CD4-positive, alpha-beta T cell treated with Interferon gamma for 1 hour (primary cell): ENCODE results near the gene COMP.
"Not testable (repeated sequence)": the region's sequence is repeated elsewhere in the genome, so short reads cannot be mapped to it uniquely, and the experiment has no call there.

Source experiments
- DNase-seq: peaks from one replicate; pipeline ENCODE4 v3.0.0-alpha.2; 2020

The COMP gene

DNA sequence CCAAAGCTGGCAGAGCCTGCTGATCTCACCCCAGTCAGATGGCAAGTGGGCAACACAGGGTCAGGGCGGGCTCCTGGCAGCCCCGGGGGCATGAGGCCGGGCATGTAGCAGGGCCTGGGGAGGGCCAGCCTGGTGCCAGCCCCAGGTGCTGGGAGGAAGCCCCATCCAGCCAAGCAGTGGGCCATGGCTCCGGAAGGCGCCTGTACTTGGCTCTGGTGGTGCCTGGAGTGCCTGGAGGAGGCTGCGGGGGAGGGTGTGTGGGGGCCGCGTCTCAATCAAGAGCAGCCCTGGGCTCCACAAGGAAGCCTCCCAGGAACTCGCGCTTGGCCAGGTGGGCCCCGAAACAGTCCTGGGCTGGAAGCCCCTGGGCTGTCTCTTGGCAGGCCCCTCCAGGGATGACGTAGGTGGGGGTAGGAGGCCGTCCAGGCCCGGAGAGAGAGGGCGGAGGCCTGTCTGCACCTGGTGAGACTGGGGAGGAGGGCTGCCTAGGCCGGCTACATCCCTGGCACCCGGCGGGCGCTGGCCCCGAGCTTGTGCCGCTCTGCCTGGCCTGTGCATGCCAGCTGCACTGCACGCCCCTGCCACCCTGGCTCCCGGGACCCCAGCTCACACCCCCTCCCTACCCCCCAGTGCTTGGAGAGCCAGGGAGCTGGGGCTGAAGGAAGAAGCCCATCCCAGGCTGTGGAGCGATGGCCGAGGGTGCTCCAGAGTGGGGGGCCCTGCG is 45.9 kb downstream of the COMP start:
- no peak for DNase-seq

DNA sequence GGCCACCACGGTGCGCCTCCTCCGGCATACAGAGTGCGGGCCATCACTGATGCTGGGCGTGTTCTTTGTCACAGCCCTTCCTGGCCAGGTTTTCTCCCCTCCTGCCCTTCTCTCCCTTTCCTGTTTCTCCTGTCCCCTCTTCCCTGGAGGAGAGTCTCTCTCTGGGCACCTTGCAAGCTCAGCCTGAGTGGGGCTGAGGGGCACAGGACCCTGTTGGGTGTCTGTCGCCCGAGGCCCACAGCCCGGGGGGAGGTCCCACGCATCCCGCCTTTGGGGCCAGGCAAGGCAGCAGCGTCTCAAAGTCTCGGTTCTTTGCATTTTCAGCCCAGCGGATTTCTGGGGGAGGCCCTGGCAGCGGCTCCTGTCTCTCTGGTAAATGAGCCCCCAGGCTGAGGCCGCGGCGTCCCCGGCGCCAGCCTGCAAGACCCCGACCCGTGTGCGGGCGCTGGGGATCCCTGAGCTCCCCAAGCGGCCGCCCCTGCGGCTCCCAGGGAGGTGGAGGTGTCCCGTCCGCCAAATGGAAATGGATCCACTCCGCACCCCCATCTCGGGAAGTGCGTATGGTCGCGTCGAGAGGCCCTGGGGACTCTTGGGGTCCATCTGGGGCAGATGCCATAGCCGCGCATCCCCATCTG is 47.2 kb downstream of the COMP start:
- no peak for DNase-seq

DNA sequence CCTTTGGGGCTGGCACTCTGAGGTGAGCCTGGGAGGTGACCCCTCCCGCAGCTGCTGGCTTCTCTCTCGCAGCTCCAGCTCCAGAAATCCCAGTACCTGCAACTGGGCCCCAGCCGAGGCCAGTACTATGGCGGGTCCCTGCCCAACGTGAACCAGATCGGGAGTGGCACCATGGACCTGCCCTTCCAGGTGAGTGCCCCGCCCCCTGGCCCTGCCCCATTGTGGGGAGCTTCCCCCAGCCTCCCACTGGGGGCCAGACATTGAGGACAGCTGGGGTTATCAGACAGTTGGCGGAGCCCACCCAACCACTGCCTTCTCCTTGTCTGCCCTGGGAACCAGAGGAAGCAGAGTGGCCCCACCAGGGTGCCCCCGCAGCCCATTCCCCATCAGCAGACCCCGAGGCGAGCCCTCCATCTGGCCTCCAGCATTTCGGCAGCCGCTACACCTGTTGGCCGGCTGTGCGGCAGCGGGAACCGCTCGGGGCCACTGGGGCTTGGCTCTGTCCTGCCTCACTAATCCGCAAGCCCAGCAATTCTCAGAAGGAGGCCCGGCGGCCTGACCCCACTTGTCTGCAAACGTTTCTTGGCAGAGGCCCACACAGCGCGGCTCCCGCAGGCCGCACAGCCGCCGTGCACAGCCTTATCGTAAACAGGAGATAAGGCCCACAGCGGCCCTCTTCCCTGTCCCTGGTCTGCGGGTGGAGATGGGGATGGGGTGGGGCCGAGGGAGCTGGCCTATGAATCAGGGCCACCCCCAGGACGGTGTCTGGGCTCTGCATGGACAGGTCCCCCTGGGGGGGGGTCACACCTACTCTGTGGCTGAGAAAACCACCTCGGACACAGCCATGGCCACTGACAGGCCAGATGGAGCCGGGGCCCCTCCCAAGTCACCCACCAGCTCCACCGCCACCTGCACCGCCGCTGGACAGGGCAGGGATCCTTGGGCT is 48.0 kb downstream of the COMP start:
- no peak for DNase-seq

DNA sequence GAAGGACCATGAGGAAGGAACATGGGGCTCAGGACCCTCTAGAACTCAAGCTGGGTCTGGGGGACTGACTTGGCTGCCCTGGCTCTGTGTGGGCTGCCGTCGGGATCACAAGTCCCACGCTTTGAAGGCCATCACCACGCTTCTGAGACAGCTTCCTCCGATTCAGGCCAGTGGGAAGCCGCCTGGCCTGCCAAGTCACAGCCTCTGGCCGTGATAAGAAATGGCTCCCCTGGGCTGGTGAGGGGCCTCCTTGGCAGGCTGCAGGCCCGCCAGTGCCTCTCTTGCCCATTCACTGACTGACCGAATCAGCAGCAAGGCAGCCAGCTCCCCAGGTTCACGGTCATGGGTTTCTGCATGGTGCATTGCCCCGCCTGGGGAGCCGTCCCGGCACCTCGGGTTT is 48.8 kb downstream of the COMP start:
- DNase-seq, result no peak

DNA sequence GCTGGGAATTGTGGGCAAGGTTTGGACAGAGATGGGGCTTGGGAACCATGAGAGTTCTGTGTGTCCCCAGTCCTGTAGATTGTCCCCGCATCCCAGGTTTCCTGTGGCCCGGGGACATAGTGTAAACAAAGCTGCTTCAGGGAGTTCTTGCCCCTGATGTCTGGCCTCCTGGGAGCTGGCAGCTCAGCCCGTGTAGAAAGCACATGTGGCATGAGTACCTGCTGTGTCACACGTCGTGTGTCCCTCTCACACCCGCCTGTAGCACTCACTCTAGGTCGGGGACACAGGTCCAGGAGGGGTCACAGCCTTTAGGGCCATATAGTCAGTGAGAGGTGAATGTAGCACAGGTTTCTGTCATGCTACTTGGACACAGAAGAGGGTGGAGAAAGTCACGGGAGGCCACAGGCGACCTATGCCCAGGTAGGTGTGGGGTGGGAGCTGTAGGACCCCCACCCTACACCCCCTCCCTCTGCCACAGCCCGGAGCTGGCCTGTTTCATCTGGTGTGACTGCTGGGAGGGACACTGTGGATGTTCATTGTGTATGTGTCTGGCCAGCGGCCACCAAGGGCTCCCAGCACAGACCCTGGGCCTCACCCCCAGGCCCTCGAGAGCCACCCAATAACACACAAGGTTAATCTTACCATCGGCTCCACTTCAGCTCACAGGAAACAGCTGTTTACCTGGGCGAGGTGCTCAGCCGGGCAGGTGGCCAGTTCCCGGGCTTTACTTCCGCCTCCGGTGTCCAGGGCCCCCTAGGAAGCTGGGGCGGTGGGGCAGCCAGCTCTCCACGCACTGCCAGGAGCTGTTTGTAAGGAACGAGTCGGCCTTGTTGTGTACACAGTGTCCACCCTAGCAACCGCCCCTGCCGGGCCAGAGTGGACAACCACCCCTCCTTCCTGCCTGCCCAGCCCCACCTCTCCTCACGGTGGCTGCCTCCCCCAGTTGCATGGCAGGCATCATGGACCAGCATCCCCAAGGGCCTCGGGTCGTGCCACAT is 49.7 kb downstream of the COMP start:
- no peak for DNase-seq

DNA sequence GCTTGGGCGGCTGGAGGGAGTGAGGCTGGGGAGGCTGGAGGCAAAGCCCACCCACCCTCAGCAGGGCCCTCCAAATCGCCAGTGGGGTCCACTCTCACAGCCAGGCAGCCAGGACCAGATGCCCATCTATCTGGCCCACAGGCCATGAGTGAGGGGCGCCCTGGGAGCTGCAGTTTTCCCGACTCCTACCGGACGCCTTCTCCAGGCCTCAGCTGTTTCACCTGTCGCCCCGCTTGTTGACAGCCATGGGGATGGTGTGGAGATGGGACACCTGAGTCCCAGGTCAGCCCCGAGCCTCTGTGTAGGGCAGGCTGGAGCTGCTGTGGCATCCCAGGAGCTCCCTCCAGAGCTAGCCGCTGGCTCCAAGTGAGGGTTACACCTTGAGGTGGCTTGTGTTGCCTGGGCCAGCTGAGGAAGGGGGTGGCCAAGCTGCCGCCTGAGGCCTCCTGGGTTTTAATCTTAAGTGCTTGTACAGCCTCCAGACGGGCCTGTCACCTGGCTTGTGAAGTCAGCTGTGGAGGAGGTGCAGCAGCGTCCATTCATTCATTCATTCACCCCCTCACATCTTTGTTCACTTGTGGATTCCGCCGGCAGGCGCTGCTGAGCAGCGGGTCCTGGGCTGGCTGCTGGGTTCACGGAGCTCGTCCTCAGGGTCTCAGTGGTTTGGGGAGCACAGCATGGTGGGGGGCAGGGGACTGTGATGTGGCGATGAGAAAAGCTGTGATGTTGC is 52.0 kb downstream of the COMP start:
- DNase-seq, result no peak

DNA sequence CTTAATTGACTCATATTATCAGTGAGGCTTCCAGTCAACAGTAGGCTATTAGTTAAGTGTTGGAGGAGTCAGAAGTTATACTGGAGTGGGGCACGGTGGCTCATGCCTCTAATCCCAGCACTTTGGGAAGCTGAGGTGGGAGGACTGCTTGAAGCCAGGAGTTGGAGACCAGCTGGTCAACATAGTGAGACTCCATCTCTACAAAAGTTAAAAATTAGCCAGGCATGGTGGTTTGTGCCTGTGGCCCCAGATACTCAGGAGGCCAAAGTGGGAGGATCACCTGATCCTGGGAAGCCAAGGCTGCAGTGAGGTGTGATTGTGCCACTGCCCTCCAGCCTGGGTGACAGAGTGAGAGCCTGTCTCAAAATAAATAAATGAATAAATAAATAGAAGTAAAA is 53.2 kb downstream of the COMP start:
- DNase-seq, result no peak

DNA sequence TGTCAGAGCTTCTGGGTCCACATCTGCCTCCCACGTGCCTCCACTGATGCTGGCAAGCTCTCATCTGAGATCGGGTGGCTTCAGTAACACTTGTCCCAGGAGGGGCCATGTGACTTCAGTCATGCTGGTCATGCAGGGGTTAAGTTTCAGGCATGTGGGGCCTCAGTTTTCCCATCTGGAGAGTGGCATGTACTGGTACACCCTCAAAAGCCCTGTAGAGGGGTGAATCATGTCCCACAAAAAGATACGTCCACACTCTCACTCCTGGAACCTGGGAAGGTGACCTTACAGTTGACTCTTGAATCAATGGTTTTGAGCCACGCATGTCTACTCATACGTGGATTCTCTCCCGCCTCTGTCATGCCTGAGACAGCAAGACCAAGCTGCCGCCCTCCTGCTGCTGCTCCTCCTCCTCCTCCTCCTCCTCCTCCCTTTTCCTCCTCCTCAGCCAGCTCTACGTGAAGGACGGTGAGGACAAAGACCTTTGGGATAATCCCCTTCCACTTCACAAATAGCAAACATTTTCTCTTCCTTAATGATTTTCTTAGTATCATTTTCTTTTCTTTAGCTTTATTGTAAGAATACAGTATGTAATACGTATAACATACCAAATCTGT is 53.7 kb downstream of the COMP start:
- DNase-seq, result no peak

DNA sequence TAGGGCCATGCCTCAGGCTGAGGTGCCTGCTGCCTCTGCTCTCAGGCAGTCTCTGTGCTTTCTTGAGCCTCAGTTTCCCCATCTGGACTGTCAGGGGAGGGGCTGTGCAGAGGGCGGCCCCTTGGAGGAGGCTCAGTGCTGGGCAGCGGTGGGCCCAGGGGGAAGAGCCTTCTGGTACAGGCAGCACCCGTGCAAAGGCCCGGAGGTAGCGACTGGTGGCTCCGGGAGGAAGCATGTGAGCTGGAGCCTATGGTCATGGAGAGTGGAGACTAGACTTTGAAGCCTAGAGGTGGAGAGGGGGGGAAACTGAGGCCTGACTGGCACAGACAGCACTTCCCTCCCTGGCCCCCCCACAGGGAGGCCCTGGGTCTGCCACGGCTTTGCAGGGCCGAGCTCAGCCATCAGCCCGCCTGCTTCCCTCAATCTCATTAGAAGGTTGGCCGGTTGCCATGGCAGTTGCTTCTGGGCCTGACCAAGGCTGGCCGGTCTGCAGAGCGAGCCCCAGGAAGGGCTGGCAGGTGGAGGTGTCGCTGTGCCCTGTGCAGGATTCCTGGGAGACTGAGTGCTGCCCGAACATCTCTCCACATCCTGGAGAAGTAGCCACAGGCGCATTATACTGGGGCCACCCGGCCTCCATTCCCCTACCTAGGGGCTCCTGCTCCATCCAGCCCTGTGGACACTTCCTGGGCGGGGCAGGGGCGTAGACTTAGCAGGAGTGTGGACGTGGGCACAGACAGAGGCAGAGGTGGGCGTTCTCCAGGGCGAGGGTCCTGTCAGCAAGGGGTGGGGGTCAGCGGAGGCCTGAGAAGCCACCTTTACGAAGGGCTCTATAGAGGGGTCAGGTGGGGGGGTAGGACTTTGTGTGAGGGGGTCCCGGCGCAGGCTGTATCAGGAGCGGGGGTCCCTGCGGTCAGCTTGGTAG is 54.4 kb downstream of the COMP start:
- DNase-seq, result no peak

DNA sequence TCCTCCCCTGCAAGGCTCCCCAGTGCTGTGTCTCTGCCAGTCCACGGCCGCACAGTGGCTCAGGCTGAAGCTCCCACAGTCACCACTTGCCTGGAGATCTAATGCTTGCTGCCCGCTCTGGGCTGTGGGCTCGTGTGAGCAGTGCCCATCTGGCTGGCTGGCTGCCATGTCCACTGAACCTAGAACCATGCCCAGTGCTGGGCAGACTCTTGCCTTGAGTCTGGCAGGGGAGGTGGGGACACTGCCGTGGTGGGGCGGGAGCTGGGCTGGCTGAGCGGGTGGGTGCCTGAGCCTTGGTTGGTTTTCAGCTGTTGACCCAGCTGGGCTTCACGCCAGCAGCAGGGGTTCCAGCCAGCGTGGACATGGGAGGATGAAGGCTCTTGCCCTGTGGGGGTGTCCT is 55.4 kb downstream of the COMP start:
- no peak for DNase-seq

DNA sequence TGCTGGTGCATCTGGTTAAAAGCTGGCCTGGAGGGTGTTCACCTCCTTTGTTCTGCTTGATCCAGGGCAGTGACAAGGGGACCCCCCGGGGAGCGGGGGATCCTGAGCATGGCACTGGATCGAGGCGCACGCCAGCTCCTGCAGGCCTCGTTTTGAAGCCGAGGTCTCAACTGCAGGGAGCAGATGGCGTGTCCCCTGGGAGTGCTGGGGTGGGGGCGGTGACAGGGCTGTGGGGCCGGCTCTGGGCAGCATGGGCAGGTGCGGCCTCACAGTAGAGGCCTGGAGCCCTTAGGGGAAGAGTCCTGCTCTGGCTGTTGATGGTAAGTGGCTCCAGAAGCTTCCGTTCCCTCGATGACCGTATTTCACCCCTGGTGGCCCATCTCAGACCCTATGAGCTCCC is 55.8 kb downstream of the COMP start:
- no peak for DNase-seq

DNA sequence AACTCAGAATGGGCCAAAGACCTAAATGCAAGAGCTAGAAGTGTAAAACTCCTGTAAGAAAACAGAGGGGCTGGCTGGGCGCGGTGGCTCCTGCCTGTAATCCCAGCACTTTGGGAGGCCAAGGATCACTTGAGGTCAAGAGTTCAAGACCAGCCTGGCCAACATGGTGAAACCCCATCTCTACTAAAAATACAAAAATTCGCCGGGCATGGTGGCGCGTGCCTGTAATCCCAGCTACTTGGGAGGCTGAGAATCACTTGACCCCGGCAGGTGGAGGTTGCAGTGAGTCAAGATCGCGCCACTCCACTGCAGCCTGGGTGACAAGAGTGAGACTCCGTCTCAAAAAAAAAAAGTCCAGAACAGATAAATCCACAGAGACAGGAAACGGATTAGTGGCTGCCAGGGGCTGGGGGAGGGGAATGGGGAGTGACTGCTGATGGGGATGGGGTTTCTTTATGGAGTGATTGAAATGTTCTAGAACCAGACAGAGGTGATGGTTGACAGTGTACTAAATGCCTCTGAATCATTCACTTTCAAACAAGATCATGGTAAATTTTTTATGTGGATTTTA is 57.3 kb downstream of the COMP start:
- not testable (repeated sequence) for DNase-seq

DNA sequence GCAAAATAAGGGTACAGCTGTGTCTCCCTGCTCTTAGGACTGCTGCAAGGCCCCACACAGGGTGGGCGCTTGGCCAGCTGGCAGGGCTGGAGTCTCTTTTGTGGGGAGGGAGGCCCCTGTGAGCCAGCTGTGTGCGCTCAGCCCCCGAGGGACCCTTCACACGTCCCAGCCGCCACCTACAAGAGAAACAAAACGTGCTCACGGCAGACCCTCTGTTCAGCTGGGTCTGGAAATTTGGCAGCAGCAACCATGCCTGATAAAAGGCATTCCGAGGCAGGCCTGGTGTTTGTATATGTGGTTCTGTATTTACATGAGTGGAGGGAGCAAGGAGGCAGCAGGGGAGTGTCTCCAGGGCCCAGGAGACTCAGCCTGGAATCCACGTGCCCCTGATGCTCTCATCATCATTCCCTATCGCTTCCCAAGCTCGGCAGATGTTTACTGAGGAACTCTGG is 57.9 kb downstream of the COMP start:
- no peak for DNase-seq
